HEK293T (cell line): Measurements from ENCODE around the gene GALK1.

Experiments used
- CTCF ChIA-PET: fragments of 350-600 bp; formaldehyde crosslinking; extraction: SDS; loops from one replicate; lab custom pipeline; 2021; ENCODE audit warnings: antibody characterized with exemption, inconsistent platforms; lab: Yijun Ruan, JAX
- POLR2A ChIA-PET: fragments of 350-600 bp; formaldehyde crosslinking; extraction: SDS; loops from one replicate; lab custom pipeline; 2020; ENCODE audit warnings: antibody characterized with exemption, inconsistent platforms; lab: Yijun Ruan, JAX
- DNase-seq: peaks from one replicate; pipeline ENCODE4 v3.0.0; 2012; ENCODE audit warnings: mixed read lengths; ENCODE audit errors: extremely low spot score
- ARNT ChIP-seq: fragments of 450-650 bp; IDR thresholded peaks from 2 replicates; pipeline ENCODE4 v1.6.1; 2017; ENCODE audit warnings: mild to moderate bottlenecking
- BHLHE40 ChIP-seq: fragments of 450-650 bp; IDR thresholded peaks from 2 replicates; pipeline ENCODE4 v1.6.1; 2016; ENCODE audit warnings: mild to moderate bottlenecking, moderate library complexity, borderline replicate concordance
- CTBP1 ChIP-seq: fragments of 450-650 bp; IDR thresholded peaks from 2 replicates; pipeline ENCODE4 v1.6.1; 2016; ENCODE audit warnings: borderline replicate concordance
- ELF4 ChIP-seq: fragments of 450-650 bp; IDR thresholded peaks from 2 replicates; pipeline ENCODE4 v1.6.1; 2017; ENCODE audit warnings: antibody characterized with exemption
- FOXA1 ChIP-seq: fragments of 450-650 bp; IDR thresholded peaks from 2 replicates; pipeline ENCODE4 v1.6.1; 2016; ENCODE audit warnings: mild to moderate bottlenecking
- FOXK2 ChIP-seq: fragments of 450-650 bp; IDR thresholded peaks from 2 replicates; pipeline ENCODE4 v1.6.1; 2016; ENCODE audit warnings: mild to moderate bottlenecking
- FOXM1 ChIP-seq: fragments of 450-650 bp; IDR thresholded peaks from 2 replicates; pipeline ENCODE4 v1.6.1; 2017; ENCODE audit warnings: mild to moderate bottlenecking, borderline replicate concordance
- HDGF ChIP-seq: fragments of 450-650 bp; IDR thresholded peaks from 2 replicates; pipeline ENCODE4 v1.6.1; 2017; ENCODE audit warnings: antibody characterized with exemption, borderline replicate concordance
- L3MBTL2 ChIP-seq: fragments of 450-650 bp; conservative IDR thresholded peaks from 2 replicates; pipeline ENCODE4 v1.6.1; 2016; ENCODE audit warnings: mild to moderate bottlenecking
- LEF1 ChIP-seq: fragments of 450-650 bp; IDR thresholded peaks from 2 replicates; pipeline ENCODE4 v1.6.1; 2017; ENCODE audit warnings: mild to moderate bottlenecking, borderline replicate concordance
- NFRKB ChIP-seq: fragments of 450-650 bp; IDR thresholded peaks from 2 replicates; pipeline ENCODE4 v1.6.1; 2016; ENCODE audit warnings: mild to moderate bottlenecking, moderate library complexity
- PKNOX1 ChIP-seq: fragments of 450-650 bp; IDR thresholded peaks from 2 replicates; pipeline ENCODE4 v1.6.1; 2016
- SP1 ChIP-seq: fragments of 450-650 bp; IDR thresholded peaks from 2 replicates; pipeline ENCODE4 v1.6.1; 2017
- SUZ12 ChIP-seq: fragments of 450-650 bp; IDR thresholded peaks from 2 replicates; pipeline ENCODE4 v1.6.1; 2016; ENCODE audit warnings: mild to moderate bottlenecking
- TARDBP ChIP-seq: fragments of 450-650 bp; IDR thresholded peaks from 2 replicates; pipeline ENCODE4 v1.6.1; 2016
- ZNF384 ChIP-seq: fragments of 450-650 bp; IDR thresholded peaks from 2 replicates; pipeline ENCODE4 v1.6.1; 2016

Gene GALK1

GRCh38 chr17:75785016-75785890, 20.3 kb upstream of the GALK1 start:
- ChIA-PET CTCF (no interaction called here), POLR2A (interaction anchor here (0.6 to 6.3 kb wide), 14 partner anchors 9 to 193 kb away, joined by 3 to 63 read pairs (median 4); partner anchors contain the start of genes ACOX1, GALK1 and WBP2)
- peak; percentile 83 for DNase-seq
- no peak for TF ChIP-seq TARDBP
- no peak for TF ChIP-seq SP1
- TF ChIP-seq HDGF: 0 out of 2 replicates have a peak, but pooled peaks have one; percentile 33
- TF ChIP-seq L3MBTL2: peak; percentile 98
- 0 out of 2 replicates have a peak, but pooled peaks have one; percentile 45 for TF ChIP-seq ARNT
- TF ChIP-seq LEF1: peak; percentile 99

GRCh38 chr17:75784473-75785015, 19.6 kb upstream of the GALK1 start, which contains the start of gene UNK:
Gene UNK (plus strand): TSS chr17:75784806. CDS start chr17:75784881, 75 bp downstream.
- DNase-seq: peak; percentile 95
- TF ChIP-seq L3MBTL2 (no peak), ELF4 (peak; percentile 96), PKNOX1 (0 out of 2 replicates have a peak, but pooled peaks have one; percentile 22), ZNF384 (no peak), FOXM1 (no peak)
- POLR2A ChIA-PET: interaction anchor here (0.6 to 6.3 kb wide), 11 partner anchors 10 to 194 kb away, joined by 3 to 63 read pairs (median 4); partner anchors contain the start of genes ACOX1, GALK1 and WBP2

GRCh38 chr17:75783803-75784472, 18.9 kb upstream of the GALK1 start:
- ChIA-PET POLR2A (interaction anchor here (0.7 to 6.3 kb wide), 14 partner anchors 9 to 194 kb away, joined by 3 to 63 read pairs (median 4); partner anchors contain the start of genes ACOX1, FBF1, GALK1 and WBP2), CTCF (interaction anchor here (0.6 to 2.7 kb wide), 13 partner anchors 8 to 335 kb away, joined by 3 to 9 read pairs (median 4); partner anchors contain the start of gene GALK1)
- no peak for TF ChIP-seq TARDBP
- TF ChIP-seq CTBP1: no peak
- no peak for TF ChIP-seq HDGF
- TF ChIP-seq L3MBTL2: no peak
- no peak for TF ChIP-seq ZNF384
- no peak for TF ChIP-seq FOXM1
- TF ChIP-seq ARNT: no peak
- no peak for TF ChIP-seq FOXA1
- TF ChIP-seq PKNOX1: no peak
- TF ChIP-seq ELF4: no peak
- TF ChIP-seq FOXK2: no peak
- no peak for TF ChIP-seq LEF1
- TF ChIP-seq NFRKB: no peak
- TF ChIP-seq SUZ12: no peak
- no peak for TF ChIP-seq BHLHE40
- no peak for TF ChIP-seq SP1
- no peak for DNase-seq

More at GRCh38 chr17:75784473-75785015, 19.6 kb upstream of the GALK1 start, which contains the start of gene UNK:
- CTCF ChIA-PET: interaction anchor here (2.7 kb wide), 1 partner anchor 19 kb away, joined by 9 read pairs; the partner anchor contains the start of gene GALK1

GRCh38 chr17:75783069-75783783, 18.2 kb upstream of the GALK1 start:
- ChIA-PET POLR2A (interaction anchor here (0.6 to 6.3 kb wide), 10 partner anchors 8 to 158 kb away, joined by 3 to 63 read pairs (median 4); partner anchors contain the start of genes FBF1, GALK1 and WBP2), CTCF (interaction anchor here (0.6 to 2.7 kb wide), 16 partner anchors 8 to 335 kb away, joined by 3 to 9 read pairs (median 4); partner anchors contain the start of genes GALK1 and WBP2)
- TF ChIP-seq ZNF384 (no peak), FOXM1 (no peak), FOXA1 (no peak), ELF4 (no peak), PKNOX1 (peak; percentile 93), TARDBP (no peak)
- no peak for DNase-seq
